GM19372 (cell line): ENCODE data around the gene KLF9.
"Not testable (repeated sequence)": the region's sequence is repeated elsewhere in the genome, so short reads cannot be mapped to it uniquely, and the experiment has no call there.

Experiments used
- ATAC-seq: cut with Tn5 transposase; IDR thresholded peaks from one replicate; pipeline ENCODE4 v1.9.1; 2021; ENCODE audit warnings: mild to moderate bottlenecking, low read depth, moderate library complexity; ENCODE audit not compliant: unreplicated experiment

KLF9 gene

GRCh38 chr9:70405808-70406433 is 8.5 kb downstream of the KLF9 start:
- ATAC-seq: peak; percentile 22

- no peak for ATAC-seq
Measured at GRCh38 chr9:70404261-70404660, 10.2 kb downstream of the KLF9 start.

- ATAC-seq: no peak
Measured at GRCh38 chr9:70403618-70404025, 10.8 kb downstream of the KLF9 start.

- no peak for ATAC-seq
Measured at GRCh38 chr9:70403166-70403565, 11.3 kb downstream of the KLF9 start.

- no peak for ATAC-seq
Measured at GRCh38 chr9:70402213-70402612, 12.2 kb downstream of the KLF9 start.

GRCh38 chr9:70401241-70401640 is 13.2 kb downstream of the KLF9 start:
- not testable (repeated sequence) for ATAC-seq

- no peak for ATAC-seq
Measured at GRCh38 chr9:70400107-70400892, 14.2 kb downstream of the KLF9 start.

GRCh38 chr9:70399141-70399540 is 15.3 kb downstream of the KLF9 start:
- ATAC-seq: no peak

GRCh38 chr9:70398145-70398556 is 16.3 kb downstream of the KLF9 start:
- ATAC-seq: peak; percentile 100

GRCh38 chr9:70395652-70396051 is 18.8 kb downstream of the KLF9 start:
- no peak for ATAC-seq

GRCh38 chr9:70392850-70393249 is 21.6 kb downstream of the KLF9 start:
- no peak for ATAC-seq

GRCh38 chr9:70392189-70392588 is 22.3 kb downstream of the KLF9 start:
- no peak for ATAC-seq

GRCh38 chr9:70390933-70391341 is 23.5 kb downstream of the KLF9 start:
- no peak for ATAC-seq

GRCh38 chr9:70389621-70390266 is 24.7 kb downstream of the KLF9 start:
- ATAC-seq: no peak

- no peak for ATAC-seq
Measured at GRCh38 chr9:70389188-70389587, 25.3 kb downstream of the KLF9 start.

- no peak for ATAC-seq
Measured at GRCh38 chr9:70387663-70388062, 26.8 kb downstream of the KLF9 start.

- no peak for ATAC-seq
Measured at GRCh38 chr9:70385426-70385825, 29.0 kb downstream of the KLF9 start.

- ATAC-seq: no peak
Measured at GRCh38 chr9:70382709-70383605, 31.5 kb downstream of the KLF9 start.

GRCh38 chr9:70382046-70382708 is 32.3 kb downstream of the KLF9 start:
- no peak for ATAC-seq

- ATAC-seq: no peak
Measured at GRCh38 chr9:70374962-70375618, 39.4 kb downstream of the KLF9 start.
